Tibial nerve (tissue), 4 donors: ENCODE results near the gene EML1.

Source experiments
- EP300 ChIP-seq, 2 donors: sonication (generic); formaldehyde crosslinking; IDR thresholded peaks; one replicate each; pipeline ENCODE4 v1.6.1; 2017; ENCODE audit warnings: antibody characterized with exemption in 2 of 2, mild to moderate bottlenecking in 1 of 2
- POLR2A ChIP-seq, 2 donors: fragments of 450-650 bp; IDR thresholded peaks; one replicate each; pipeline ENCODE4 v1.6.1; 2017; ENCODE audit warnings: antibody characterized with exemption in 2 of 2, mild to moderate bottlenecking in 2 of 2, moderate library complexity in 2 of 2
- TF ChIP-seq, protein P1 (sequence below), 5 experiments: fragments of 200-600 bp in 3 of 5; fragments of 450-650 bp in 2 of 5; sonication (generic) in 3 of 5; IDR thresholded peaks; one replicate each; pipeline ENCODE4 v1.5.1; 2016 to 2019; ENCODE audit warnings: antibody characterized with exemption in 5 of 5, mild to moderate bottlenecking in 3 of 5, moderate library complexity in 2 of 5

DNA sequence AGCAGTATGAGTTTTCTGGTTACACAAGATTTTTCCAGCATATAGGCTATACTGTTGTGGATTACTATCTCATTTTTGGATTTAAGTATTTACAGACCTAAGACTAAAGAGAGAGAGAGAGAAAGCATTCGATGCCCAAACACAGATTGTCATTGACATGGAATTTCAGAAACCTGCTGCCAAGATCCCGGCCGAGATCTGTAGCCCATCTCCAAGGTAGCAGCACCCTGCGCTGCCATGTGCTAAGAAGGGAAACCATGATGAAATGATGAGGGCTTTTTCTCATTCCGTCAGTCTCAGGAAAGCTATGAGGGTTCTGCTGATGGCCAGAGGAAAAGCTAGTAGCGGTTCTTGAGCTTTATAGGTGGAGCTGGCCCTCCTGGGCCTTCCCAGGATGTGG is 136.4 kb downstream of the EML1 start:
- TF ChIP-seq, protein P1, sequence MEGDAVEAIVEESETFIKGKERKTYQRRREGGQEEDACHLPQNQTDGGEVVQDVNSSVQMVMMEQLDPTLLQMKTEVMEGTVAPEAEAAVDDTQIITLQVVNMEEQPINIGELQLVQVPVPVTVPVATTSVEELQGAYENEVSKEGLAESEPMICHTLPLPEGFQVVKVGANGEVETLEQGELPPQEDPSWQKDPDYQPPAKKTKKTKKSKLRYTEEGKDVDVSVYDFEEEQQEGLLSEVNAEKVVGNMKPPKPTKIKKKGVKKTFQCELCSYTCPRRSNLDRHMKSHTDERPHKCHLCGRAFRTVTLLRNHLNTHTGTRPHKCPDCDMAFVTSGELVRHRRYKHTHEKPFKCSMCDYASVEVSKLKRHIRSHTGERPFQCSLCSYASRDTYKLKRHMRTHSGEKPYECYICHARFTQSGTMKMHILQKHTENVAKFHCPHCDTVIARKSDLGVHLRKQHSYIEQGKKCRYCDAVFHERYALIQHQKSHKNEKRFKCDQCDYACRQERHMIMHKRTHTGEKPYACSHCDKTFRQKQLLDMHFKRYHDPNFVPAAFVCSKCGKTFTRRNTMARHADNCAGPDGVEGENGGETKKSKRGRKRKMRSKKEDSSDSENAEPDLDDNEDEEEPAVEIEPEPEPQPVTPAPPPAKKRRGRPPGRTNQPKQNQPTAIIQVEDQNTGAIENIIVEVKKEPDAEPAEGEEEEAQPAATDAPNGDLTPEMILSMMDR (IDR thresholded peaks at IDR 0.05), result no peak
- TF ChIP-seq EP300 (IDR thresholded peaks at IDR 0.05) (no peak), POLR2A (IDR thresholded peaks at IDR 0.05) (no peak)
